SK-N-SH (cell line): ENCODE data around the gene ATP6V1B1. TPM values are rescaled to one million over a fixed set of nuclear protein-coding genes. Genes with fewer than 3 reads are reported as not detected.

Experiments
- CTCF ChIA-PET: fragments of 300-600, 350-600 bp; formaldehyde crosslinking; extraction: SDS; loops from one replicate; lab custom pipeline; 2021; lab: Yijun Ruan, JAX
- POLR2A ChIA-PET: fragments of 350-600 bp; sonication (Branson Sonifier 250); formaldehyde crosslinking; extraction: SDS; loops from one replicate; lab custom pipeline; 2020; ENCODE audit warnings: antibody characterized with exemption, inconsistent platforms; lab: Yijun Ruan, JAX
- DNase-seq: peaks from one replicate; pipeline ENCODE4 v3.0.0; 2012
- H2AFZ ChIP-seq: fragments of 200-600 bp; sonication (generic); 2 replicates; pipeline ENCODE4 v1.8.1; 2016; ENCODE audit warnings: antibody characterized with exemption, mild to moderate bottlenecking, low read depth
- H3F3A ChIP-seq: fragments of 200-600 bp; sonication (generic); replicated peaks from 2 replicates; pipeline ENCODE3; 2016; ENCODE audit warnings: antibody characterized with exemption, mild to moderate bottlenecking; ENCODE audit not compliant: insufficient read depth
- H3K27ac ChIP-seq, 2 experiments: fragments of 200-500 bp in 1 of 2; fragments of 200-600 bp in 1 of 2; sonication (Bioruptor generic) in 1 of 2; sonication (generic), shearing (Covaris generic) in 1 of 2; 2 replicates each; pipeline versions ENCODE4 v1.5.1 to v1.6.1; 2014 to 2016; ENCODE audit warnings: low read depth in 2 of 2, inconsistent platforms in 1 of 2, low read length in 1 of 2, mild to moderate bottlenecking in 1 of 2, mixed read lengths in 1 of 2
- H3K27me3 ChIP-seq: fragments of 200-600 bp; sonication (generic), shearing (Covaris generic); 2 replicates; pipeline ENCODE4 v1.6.1; 2016; ENCODE audit warnings: mixed run types; ENCODE audit not compliant: insufficient read depth
- H3K36me3 ChIP-seq, 2 experiments: fragments of 200-500 bp in 1 of 2; fragments of 200-600 bp in 1 of 2; sonication (Bioruptor generic) in 1 of 2; sonication (generic) in 1 of 2; replicated peaks in 1 of 2; 2 replicates each; pipeline versions ENCODE3 to v1.5.1; 2014 to 2016; ENCODE audit warnings: low read length in 1 of 2, mild to moderate bottlenecking in 1 of 2; ENCODE audit not compliant: insufficient read depth in 2 of 2, control insufficient read depth in 1 of 2
- H3K4me1 ChIP-seq, 2 experiments: fragments of 200-500 bp in 1 of 2; fragments of 200-600 bp in 1 of 2; sonication (Bioruptor generic) in 1 of 2; sonication (generic), shearing (Covaris generic) in 1 of 2; 2 replicates each; pipeline versions ENCODE4 v1.5.1 to v1.6.1; 2014 to 2016; ENCODE audit warnings: low read depth in 1 of 2, low read length in 1 of 2, mixed run types in 1 of 2; ENCODE audit not compliant: insufficient read depth in 2 of 2, control insufficient read depth in 1 of 2
- H3K4me2 ChIP-seq: fragments of 200-600 bp; sonication (generic), shearing (Covaris generic); 2 replicates; pipeline ENCODE4 v1.6.1; 2017; ENCODE audit warnings: mixed run types
- H3K4me3 ChIP-seq, 2 experiments: fragments of 200-500 bp in 1 of 2; fragments of 200-600 bp in 1 of 2; sonication (Bioruptor generic) in 1 of 2; sonication (generic), shearing (Covaris generic) in 1 of 2; 2 replicates each; pipeline versions ENCODE4 v1.5.1 to v1.8.1; 2014 to 2016; ENCODE audit warnings: low read depth in 2 of 2, inconsistent platforms in 1 of 2, low read length in 1 of 2, mild to moderate bottlenecking in 1 of 2, mixed read lengths in 1 of 2, moderate library complexity in 1 of 2
- H3K79me2 ChIP-seq: fragments of 200-600 bp; sonication (generic); 2 replicates; pipeline ENCODE4 v1.8.1; 2017; ENCODE audit warnings: mild to moderate bottlenecking; ENCODE audit not compliant: insufficient read depth
- H3K9ac ChIP-seq: fragments of 200-600 bp; sonication (generic); 2 replicates; pipeline ENCODE4 v1.6.1; 2017; ENCODE audit warnings: mixed run types
- H3K9me2 ChIP-seq: fragments of 200-600 bp; sonication (generic); 2 replicates; pipeline ENCODE4 v1.6.1; 2017; ENCODE audit warnings: mixed run types
- H3K9me3 ChIP-seq: fragments of 200-600 bp; sonication (generic); 2 replicates; pipeline ENCODE4 v1.6.1; 2017; ENCODE audit warnings: mixed run types, mild to moderate bottlenecking, moderate library complexity
- H4K20me1 ChIP-seq: fragments of 200-600 bp; sonication (generic); 2 replicates; pipeline ENCODE4 v1.6.1; 2017; ENCODE audit warnings: mild to moderate bottlenecking, mixed run types; ENCODE audit not compliant: insufficient read depth
- ELF1 ChIP-seq: IDR thresholded peaks from 2 replicates; pipeline ENCODE4 v1.4.0; 2012
- EZH2phosphoT487 ChIP-seq: fragments of 200-600 bp; sonication (generic); IDR thresholded peaks from 2 replicates; pipeline ENCODE4 v1.6.1; 2017; ENCODE audit warnings: low read depth, mixed run types, mild to moderate bottlenecking, antibody characterized with exemption, moderate library complexity, borderline replicate concordance
- GABPA ChIP-seq: IDR thresholded peaks from 2 replicates; pipeline ENCODE4 v1.4.0; 2012; ENCODE audit warnings: low read depth, mild to moderate bottlenecking
- GATA2 ChIP-seq: sonication (generic); formaldehyde crosslinking; IDR thresholded peaks from 2 replicates; pipeline ENCODE4 v1.5.0; 2020; ENCODE audit warnings: mild to moderate bottlenecking, missing genetic modification reagents
- MEF2A ChIP-seq: IDR thresholded peaks from 2 replicates; pipeline ENCODE4 v1.4.0; 2012; ENCODE audit warnings: low read depth, borderline replicate concordance
- RAD21 ChIP-seq: IDR thresholded peaks from 2 replicates; pipeline ENCODE4 v1.6.1; 2012; ENCODE audit warnings: mild to moderate bottlenecking, low read length
- RCOR1 ChIP-seq: fragments of 150-350 bp; IDR thresholded peaks from 2 replicates; pipeline ENCODE4 v1.6.1; 2017; ENCODE audit warnings: antibody characterized with exemption, low read length
- RFX5 ChIP-seq: IDR thresholded peaks from 2 replicates; pipeline ENCODE4 v1.6.1; 2012; ENCODE audit warnings: mild to moderate bottlenecking, improper control_type of control experiment, low read length
- RXRA ChIP-seq: IDR thresholded peaks from 2 replicates; pipeline ENCODE4 v1.4.0; 2012; ENCODE audit warnings: low read depth, mild to moderate bottlenecking, borderline replicate concordance
- SMC3 ChIP-seq: IDR thresholded peaks from 2 replicates; pipeline ENCODE4 v1.6.1; 2012; ENCODE audit warnings: low read depth, low read length, improper control_type of control experiment
- TEAD4 ChIP-seq: IDR thresholded peaks from 2 replicates; pipeline ENCODE4 v1.4.0; 2012; ENCODE audit warnings: mild to moderate bottlenecking, borderline replicate concordance; ENCODE audit not compliant: insufficient read depth
- ZBTB33 ChIP-seq: IDR thresholded peaks from 2 replicates; pipeline ENCODE4 v1.4.0; 2012; ENCODE audit warnings: low read depth, borderline replicate concordance
- WGBS: methylation state at CpG from one replicate; pipeline ENCODE4 v1.1.6; 2017; ENCODE audit warnings: low lambda C conversion rate; 5-methylcytosine and 5-hydroxymethylcytosine counted together
- polyA plus RNA-seq, 3 experiments: library from polyadenylated mRNA; depleted of rRNA; stranded (reverse); fragments of >200 nt; gene quantifications; 2 replicates each; pipeline ENCODE4 v1.2.3, GENCODE V29; 2012
- TF ChIP-seq, protein P1 (sequence below): fragments of 150-350 bp; IDR thresholded peaks from 2 replicates; pipeline ENCODE4 v1.6.1; 2016; ENCODE audit warnings: mild to moderate bottlenecking, low read depth, low read length
- TF ChIP-seq, protein P2 (sequence below): IDR thresholded peaks from 2 replicates; pipeline ENCODE4; 2012

The ATP6V1B1 gene
- polyA plus RNA-seq, 1 of the 3 experiments (the other 2 are of a cell fraction), result 4.9 TPM

GRCh38 chr2:70932631-70933230 lies 3.0 kb upstream of the ATP6V1B1 start:
- TF ChIP-seq RAD21 (no peak), GATA2 (no peak), RCOR1 (no peak), RXRA (no peak), SMC3 (no peak), TEAD4 (no peak), ZBTB33 (no peak), MEF2A (no peak), EZH2phosphoT487 (no peak), RFX5 (no peak), ELF1 (no peak), GABPA (no peak)
- TF ChIP-seq, protein P1, sequence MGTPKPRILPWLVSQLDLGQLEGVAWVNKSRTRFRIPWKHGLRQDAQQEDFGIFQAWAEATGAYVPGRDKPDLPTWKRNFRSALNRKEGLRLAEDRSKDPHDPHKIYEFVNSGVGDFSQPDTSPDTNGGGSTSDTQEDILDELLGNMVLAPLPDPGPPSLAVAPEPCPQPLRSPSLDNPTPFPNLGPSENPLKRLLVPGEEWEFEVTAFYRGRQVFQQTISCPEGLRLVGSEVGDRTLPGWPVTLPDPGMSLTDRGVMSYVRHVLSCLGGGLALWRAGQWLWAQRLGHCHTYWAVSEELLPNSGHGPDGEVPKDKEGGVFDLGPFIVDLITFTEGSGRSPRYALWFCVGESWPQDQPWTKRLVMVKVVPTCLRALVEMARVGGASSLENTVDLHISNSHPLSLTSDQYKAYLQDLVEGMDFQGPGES, result no peak
- TF ChIP-seq, protein P2, sequence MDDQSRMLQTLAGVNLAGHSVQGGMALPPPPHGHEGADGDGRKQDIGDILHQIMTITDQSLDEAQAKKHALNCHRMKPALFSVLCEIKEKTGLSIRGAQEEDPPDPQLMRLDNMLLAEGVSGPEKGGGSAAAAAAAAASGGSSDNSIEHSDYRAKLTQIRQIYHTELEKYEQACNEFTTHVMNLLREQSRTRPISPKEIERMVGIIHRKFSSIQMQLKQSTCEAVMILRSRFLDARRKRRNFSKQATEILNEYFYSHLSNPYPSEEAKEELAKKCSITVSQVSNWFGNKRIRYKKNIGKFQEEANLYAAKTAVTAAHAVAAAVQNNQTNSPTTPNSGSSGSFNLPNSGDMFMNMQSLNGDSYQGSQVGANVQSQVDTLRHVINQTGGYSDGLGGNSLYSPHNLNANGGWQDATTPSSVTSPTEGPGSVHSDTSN, result no peak
- TF ChIP-seq, all 33 proteins: peak for 0
- WGBS, result 95% methylated on average over 20 of the region's 21 CpGs
- Histone ChIP-seq H3K4me3 (no peak overlapping the region), H3K9ac (no peak overlapping the region), H3K36me3 (no peaks in the 10 kb centered on the region), H3K9me2 (no peaks in the 10 kb centered on the region), H4K20me1 (no peaks in the 10 kb centered on the region), H3K79me2 (no peaks in the 10 kb centered on the region), H3K27me3 (no peaks in the 10 kb centered on the region), H3F3A (no peaks in the 10 kb centered on the region), H2AFZ (no peak overlapping the region), H3K27ac (no peak overlapping the region), H3K4me1 (peaks cover 0 to 2% of the 10 kb centered on the region in 2 experiments; a peak in 1 of 4 replicates), H3K4me2 (no peak overlapping the region), H3K9me3 (no peaks in the 10 kb centered on the region)
- CTCF ChIA-PET, result interaction anchor here (0.8 to 7.5 kb wide), 3 partner anchors 13 to 41 kb away, joined by 3 to 79 read pairs (median 5); no protein-coding TSS in a partner anchor
- no peak for DNase-seq
- POLR2A ChIA-PET, result no interaction called here
